NCI-H1694 (cell line): ENCODE results near the gene BARHL2.

ENCODE experiments used
- DNase-seq: peaks from one replicate; lab custom pipeline; 2025; lab: John Stamatoyannopoulos, UW

BARHL2 gene

DNA sequence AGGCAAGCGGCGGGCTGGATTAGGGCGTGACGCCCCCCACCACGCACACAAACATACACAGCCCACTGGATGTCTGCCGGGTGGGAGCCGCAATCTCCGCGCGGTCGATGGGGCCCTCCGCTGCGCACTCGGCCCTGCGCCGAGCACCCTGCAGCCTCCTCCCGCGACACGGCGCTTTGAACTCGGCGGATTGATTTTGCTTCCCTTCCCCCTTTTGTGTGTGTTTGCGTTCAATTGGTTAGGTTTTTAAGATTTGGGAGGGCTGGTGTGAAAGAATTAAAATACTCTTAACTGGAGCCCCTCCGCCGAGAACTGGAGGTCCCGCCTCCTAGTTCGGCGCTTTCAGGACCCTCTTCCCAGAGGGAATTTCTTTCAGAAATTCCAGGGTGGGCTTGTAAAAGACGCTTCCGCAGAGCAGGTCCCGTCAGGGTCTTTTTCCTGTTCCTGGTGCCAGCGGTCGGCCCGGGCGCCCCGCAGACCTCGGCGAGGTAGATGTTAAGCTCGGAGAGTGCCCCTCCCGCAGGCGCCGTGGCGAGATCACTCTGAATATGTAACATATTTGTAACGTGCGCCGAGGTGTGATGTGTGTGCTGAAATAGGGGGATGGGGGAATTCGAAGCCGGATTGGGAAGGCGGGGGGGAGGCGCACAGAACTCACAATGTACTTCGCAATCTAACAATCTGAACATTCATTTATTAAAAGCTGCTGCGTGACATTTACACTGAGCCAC lies 8.0 kb upstream of the BARHL2 start:
- no peak for DNase-seq

DNA sequence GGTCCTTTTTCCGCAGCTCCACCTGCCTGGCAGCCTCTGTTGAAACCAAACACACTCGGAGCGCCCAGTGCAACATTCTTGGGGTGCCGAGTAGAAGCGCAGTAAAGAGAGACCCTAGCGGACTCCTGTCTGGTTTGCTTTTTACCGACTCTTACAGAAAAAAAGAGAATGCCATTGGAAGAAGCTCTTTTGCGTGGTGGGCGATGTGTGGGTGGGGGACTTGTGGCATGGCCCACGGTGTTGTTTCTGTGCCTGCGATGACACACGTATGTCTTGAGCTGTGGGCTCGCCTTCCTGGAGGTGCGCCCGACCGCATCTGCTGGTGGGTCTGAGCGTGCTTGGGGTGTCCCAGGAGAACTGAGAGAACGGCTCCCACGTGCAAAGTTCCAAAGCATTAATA lies 7.3 kb upstream of the BARHL2 start:
- no peak for DNase-seq

DNA sequence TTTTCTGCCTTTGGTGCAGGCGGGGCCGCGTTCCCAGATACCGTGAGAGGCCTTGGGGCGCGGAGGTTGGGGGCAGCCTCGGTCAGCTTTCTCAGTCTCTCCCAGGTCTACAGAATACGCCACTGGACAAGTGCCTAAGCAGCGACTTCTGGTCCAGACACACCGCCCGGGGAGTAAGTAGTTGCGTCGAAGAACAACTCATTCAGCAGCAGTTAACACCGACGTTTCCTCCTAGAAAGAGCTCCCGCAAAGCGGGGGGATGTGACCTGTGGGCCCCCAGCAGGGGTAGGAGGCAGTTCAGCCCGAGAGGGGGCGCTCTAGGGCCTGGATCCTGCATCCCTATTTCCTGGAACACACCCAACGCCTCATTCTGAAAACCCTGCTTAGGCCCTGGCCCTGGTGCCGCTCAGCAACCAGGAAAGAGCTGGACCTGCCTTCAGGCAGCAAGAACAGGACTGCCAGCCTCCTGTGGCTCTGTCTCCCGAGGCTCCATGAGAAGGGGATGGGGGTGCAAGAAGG lies 6.5 kb upstream of the BARHL2 start:
- DNase-seq, result no peak

DNA sequence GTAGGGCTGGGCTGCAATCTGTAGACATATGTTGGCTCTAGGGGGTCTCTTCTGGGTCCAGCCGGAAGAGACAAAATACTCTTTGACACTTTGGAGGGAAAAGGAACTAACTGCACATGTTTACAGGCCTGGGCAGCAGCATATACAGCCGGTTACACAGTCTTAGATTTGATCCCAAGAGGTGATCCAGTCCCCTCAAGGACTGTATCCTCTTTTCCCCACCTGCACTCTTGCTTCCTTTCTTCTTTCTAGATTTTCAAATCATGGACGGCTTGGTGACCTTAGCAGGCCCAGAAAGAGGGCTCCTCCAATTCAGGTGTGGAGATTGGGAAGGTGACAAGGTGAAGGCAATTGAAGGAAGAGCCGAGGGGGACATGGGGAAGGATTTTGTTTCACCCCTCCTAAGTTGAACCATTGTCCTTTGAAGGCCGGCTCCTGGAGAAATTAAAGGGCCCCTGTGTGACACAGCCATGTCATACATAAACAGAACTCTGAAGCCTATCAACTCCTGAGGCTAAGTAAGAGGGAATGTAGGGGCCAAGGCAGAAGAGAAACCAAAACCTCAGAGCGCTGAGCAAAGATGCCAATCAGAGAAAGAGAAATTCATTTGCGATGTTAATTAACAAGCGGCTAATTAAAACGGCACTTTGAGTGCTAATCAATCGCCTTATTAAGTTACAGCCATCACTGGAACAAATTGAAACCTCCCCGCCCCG lies 5.9 kb upstream of the BARHL2 start:
- DNase-seq, result no peak

DNA sequence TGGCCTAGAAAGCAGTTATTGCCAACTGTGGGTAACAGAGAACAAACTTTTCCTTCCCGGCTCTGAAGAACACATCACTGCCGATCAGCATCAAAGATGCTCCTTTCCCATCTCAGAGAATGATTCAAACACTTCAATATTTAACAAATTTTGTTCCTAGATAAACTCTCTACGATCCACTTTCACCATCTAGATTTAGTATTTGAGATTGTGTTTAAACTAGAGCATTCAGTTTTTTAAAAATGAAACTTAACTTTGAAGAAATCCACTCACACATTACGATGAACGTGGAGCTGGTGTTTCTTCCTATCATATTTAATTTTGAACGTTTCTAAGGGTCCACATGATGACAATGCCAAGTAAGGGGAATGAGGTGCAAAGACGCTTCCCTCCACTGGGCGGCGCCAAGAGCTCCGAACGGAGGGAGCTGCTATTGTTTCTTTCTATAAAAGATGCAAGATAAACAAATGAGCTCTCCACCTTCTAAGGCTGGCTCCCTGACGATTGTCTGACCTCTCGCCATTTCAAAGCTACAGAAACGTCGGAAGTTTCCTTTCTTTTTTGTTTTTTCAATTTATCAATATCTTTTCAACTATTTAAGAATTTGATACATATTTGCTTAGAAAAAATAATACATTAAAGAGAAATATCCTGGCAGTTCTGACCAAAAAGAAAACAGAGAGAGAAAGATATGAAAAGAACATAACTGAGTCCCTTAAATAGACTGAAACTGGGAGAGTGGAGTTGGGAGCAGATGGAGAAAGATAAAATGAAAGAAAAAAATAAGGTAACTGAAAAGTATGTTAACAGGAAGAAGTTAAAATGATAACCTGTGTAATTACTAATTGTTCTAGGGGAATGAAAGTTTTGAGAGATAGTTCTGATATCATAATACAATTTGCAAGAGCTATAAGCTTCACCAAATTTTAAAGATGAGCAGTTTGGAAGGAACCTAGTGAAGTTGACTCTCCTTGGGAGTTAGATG lies 4.4 kb upstream of the BARHL2 start:
- peak; percentile 79 for DNase-seq

DNA sequence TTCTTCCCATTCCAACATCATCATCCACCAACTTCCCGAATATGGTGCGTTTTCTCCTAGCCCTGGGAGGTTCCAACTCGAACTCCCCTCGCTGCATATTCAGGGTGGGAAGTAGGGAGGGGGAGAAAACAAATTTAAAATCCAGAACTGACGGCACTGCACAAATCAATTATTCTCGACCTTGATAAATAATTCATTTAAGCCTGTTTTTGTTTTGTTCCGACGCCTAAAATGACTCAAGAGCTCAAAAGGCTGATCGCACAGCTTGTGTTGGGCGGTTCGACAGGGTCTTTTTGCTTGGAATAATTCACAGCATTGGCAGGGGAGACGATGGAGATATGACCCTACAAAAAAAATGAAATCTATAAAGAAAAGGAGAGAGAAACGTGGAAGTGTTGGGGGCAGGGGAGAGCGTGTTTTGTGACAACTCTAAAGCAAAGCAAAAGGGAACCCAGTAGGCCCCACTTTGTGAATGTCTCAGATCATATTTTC lies 3.1 kb upstream of the BARHL2 start:
- no peak for DNase-seq

DNA sequence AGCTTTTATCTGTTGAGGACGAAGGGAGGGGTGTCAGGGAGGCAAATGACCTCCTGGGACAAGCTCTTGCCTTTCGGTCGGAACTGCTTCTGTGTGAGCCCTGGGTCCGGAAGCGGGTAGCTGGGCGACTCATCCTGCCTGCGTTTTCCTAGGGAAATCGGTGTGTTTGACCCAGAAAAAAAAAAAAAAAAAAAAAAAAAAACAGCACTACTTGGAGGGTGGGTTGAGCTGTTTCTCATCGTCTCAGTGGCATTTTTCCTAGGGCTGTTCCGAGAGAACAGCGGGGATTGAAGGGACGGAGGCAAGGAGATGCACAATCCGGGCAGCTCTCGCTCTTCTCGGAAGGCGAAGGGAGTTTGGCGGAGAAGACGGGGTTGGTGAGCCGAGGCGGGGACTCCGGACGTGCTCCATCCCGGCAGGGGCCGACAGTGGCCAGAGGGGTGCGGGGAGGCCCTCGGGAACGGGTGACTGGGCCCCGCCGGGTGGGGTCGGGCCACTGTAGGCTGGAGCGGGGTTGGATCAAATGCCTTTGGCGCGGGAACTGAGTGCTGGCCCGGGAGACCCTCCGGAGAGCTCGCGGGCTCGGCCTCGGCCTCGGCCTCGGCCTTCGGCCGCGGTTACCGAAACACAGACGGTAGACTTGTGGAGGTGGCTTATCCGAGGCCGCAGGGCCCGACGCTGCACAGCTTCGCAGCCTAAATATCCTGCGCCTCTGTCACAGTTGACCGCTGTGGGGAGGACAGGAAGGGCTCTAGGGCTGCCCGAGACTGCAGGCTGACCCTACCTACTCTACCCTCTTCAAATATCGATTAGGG lies 2.4 kb upstream of the BARHL2 start:
- DNase-seq, result no peak

DNA sequence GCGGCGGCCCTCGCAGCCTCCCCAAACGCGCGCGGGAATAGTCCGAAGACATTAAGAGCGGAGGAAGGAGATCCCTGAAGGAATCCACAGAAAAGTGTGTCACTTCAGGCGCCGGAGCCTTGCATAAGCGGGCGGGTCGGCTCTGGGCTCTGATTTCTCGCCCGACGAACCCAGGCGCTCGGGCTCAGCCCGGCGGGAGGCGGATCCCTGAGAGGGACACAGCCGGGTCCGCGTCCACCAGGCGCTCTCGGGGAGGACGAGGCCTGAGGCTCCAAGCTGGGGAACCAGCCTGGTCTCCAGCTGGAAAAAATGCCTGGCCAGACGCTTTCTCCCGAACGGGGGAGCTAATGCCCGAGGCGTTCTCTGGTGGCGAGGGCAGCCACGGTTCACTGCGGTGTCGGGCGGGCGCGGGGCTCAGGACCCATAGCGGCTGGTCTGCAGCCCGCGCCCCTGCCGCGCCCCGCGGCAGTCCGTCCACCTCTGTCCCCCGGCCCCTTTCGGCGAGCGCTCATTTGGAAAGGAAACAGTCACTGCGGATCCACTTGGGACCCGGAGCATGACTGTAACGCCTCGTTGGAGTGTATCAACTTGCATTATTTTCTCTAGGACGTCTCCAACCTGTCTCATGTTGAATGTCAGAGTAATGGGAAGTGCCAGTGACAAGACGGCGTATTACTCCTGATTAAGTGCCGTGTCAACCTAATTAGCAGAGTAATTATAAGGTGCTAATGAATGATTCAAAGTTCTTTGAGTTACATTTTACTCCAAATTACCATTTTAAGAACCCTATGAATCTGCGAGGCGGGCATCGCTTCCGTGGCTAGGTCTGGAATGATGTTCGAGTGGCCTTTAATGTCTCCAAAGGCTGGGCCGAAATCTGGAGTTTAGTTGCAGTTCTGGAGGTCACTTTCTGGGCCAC lies 1.6 kb upstream of the BARHL2 start:
- no peak for DNase-seq

DNA sequence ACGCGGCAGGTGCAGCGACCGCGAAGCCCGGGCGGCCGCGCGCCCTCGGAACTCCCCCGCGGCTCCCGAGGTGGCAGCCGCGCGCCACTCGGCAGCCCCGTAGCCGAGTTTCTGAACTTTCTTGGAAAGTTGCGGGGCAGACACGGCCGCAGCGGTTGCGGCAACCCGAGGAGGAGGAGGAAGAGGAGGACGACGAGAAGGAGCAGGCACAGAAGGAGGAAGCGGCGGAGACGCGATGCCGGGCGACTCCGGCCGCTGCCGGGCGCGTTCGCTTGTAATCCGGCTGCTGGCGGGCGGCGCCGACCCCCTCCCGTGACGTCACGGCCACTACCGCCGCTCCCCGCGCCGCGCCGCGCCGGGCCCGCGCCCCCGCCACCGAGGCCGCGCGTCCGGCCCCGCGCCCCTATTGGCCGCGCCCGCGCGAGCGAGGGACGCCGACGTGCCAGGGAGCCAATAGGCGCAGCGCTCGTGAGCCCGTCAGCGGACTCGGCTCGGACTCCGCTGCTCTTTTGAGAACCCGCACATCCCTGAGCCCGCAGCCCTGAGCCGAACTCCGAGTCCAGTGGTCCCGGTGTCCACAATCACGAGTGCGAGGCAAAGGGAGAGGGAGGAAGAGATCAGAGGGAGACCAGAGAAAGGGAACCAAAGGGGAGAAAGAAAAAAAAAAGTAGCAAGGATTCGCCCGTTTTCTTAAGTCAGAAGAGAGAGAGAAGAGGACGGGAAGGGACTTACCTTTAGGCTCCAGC lies 736 bp upstream of the BARHL2 start:
- DNase-seq, result no peak

DNA sequence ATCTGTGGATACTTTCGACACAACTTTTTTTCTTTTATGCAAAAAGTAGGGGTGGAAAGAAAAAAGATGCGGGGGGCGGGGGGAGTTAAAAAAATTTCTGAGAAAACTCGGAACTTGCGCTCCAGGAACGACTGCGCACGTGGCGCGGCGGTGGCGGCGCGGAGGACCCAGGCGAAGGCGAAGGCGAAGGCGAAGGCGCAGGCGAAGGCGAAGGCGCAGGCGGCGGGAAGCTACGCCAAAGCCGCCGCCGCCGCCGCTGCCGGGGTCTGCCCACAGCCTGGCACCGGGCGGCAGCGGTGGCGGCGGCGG lies 208 bp upstream of the BARHL2 start:
- DNase-seq, result no peak

DNA sequence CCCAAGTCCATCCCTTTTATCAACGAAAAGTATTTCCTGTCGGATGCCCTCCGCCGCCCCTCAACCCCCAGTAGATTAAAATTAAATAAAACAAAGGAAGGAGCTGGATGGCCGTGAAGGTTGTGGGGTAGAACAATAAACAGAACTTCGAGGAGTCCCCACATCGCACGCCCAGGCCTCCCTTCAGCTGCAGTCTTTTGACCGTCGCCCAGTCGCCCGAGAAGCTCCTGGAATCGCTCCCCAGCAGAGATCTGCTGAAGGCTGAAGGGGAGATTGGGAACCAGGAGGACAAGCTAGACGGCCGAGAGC lies 905 bp downstream of the BARHL2 start:
- no peak for DNase-seq

DNA sequence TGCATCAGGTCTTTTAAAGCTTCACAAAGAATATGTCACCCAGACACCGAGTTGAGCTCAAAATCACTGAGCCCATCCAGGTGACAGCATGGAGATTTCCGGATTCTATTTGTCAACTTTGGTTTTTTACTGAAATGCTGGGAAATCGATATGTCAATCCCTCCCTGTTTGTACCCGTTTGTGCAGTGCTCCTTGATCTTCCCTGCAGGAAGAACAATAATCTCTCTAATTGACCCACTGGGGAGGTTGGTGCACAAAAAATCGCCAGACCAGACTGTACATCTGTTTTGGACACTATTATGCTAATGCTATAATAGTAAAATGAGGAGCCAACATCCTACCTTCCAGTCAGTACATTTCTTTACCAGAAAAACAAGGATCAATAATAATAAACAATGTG lies 1.8 kb downstream of the BARHL2 start:
- no peak for DNase-seq

DNA sequence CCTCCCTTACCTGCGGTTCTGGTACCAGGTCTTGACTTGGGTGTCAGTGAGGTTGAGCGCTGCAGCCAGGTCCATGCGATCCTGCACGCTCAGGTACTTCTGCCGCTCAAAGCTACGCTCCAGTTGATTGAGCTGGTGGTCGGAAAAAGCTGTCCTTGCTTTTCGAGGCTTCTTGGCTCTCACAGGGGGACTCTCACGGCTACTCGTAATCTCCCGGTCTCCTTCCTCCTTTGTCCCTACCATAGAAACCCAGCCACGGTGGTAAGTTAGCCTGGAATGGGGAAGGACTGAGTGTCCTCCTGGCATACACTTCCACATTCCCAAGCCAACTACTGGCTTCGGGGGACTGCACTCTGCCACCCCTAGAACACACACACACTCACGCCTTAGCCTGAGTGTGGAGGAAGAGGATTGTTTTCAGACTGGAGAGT lies 2.6 kb downstream of the BARHL2 start:
- no peak for DNase-seq

DNA sequence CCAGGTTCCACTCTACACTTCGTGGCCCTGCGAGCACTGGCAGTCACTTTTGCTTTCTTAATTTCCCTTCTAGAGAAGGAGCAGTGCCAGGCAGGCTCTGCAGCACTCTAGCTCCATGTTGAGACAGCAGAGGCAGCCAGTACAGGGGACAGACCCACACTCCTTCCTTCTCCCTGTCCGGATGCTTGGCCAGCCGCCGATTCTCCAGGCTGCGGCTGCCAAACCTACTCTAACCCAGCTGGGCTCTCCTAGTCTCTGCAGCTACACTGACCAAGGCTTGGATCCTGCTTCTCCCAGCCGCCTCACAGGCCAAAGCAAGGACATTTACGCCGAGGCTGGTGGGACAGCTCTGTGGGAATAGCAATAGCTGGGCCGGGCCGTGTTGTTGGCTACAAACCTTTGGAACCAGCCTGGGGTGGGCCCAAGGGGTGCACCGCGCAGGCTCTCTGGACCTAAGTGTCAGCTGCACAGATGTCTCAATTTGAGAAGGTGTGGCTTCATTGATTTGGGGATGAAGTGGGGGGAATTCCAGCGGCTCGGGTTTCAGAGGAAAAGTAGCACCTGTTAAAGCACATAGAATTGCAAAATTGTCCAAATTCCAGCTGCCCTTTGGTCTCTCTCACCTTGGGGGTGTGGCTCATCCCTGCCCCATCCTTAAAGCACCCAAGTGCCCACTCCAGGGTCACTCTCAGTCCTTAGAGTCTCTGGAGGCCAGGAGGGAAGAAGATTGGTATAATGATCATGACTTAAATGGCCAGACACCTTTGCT lies 3.2 kb downstream of the BARHL2 start:
- no peak for DNase-seq

DNA sequence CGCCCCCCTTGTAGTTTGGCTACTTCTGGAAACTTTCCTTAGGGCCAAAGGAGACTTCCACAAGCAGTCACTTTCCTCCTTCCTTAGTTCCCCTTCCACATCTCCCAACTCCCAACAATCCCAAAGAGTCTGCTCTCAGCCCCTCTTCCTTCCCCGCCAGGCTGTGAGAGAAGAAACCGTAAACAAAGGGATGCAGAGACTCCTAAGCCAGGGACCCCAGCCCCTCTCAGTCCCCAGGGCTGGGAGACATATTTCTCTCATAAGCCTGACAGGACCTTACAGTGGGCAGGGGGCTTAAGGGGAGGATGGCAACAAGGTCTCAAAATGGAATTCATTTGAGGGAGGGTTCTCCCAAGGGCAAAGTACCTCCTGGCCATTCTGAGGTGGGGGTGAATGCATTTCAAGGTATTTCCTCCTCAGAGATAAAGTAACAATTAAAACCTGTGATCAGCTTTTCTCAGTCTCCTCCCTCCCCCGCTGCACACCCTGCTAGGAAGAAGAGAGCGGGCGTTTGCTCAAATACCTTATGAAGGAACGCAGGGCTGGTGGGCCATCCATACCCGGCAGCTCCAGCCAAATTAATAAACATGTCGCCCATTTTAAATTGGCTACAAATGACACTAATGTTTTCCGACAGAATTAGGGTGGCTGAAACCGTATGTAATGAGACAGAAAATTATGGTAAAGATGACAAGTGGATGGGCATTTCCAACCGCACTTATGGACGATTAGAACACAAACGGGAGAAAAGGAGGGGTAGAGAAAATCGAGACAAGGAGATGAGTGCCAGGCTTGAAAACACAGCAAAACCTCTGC lies 4.0 kb downstream of the BARHL2 start:
- DNase-seq, result no peak

DNA sequence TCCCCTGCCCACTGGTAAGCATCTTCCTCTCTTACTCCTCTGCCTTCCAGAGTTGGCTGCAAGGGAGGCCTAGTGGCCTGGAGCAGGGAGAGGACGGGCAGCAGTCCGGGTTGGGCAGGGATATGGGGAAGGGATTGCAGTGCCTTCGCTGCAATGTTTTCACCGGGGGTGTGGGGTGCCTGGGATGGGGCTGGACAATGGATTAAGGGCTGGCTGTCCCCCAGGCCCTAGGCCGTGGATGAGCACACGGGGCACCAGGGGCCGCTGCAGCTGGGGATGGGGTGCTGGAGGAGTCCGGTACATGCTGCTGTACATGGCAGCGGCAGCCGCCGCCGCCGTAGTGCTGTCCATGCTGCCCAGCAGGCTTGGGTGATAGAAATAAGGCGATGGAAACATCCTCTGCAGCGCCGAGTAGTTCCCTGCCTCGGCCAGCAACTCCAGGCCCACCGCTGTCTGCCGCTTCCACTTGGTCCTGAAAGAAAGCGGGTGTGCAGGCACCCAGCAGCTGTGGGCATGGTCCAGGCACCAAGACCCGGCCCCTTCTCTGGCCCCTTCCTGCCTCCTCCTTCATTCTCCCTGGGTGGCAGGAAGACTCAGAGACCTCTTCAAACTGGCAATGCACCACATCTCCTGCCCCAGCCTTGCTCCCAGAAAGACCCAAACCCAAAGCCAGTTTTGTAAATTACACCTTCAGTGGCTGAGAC lies 4.8 kb downstream of the BARHL2 start:
- DNase-seq, result no peak

DNA sequence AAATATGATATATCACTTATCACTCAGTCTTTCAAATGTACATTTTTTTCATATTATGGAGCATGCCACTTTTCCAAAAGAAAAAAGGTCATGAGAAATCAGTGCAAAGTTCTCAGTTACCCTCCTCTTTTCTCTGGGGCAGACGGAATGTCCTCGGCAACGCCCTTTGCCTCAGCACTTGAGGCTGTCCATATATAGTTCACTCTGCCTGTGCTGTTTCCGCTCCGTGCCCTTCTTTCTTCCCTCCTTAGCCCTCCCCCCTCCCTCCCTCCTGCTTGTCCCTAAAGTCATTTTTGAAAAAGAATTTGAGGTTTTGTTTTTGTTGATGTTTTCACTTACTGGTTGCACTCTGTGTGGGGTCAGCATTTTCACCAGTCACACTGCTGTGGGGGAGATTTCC lies 5.4 kb downstream of the BARHL2 start:
- DNase-seq, result no peak
